Naive thymus-derived CD4-positive, alpha-beta T cell (primary cell): ENCODE data around the gene RARG. TPM values are rescaled to one million over a fixed set of nuclear protein-coding genes. Genes with fewer than 3 reads are reported as not detected.

Experiments
- ATAC-seq: fragments of 150-1000 bp; cut with Tn5 transposase; 2 replicates; pipeline ENCODE4 v1.10.0; 2021; ENCODE audit warnings: mild to moderate bottlenecking, moderate library complexity
- CTCF ChIA-PET: fragments of 350-600 bp; sonication (Branson Sonifier 250); formaldehyde crosslinking; loops from one replicate; lab custom pipeline; 2021; ENCODE audit warnings: antibody characterized with exemption; lab: Charles Lee
- POLR2A ChIA-PET: fragments of 350-600 bp; sonication (Branson Sonifier 250); formaldehyde crosslinking; loops from one replicate; lab custom pipeline; 2021; ENCODE audit warnings: antibody characterized with exemption, inconsistent platforms; lab: Charles Lee
- DNase-seq, 9 donors: peaks; one replicate each; pipeline versions ENCODE4 v3.0.0 to v3.0.0-alpha.2; 2020 to 2022; ENCODE audit warnings: mixed read lengths in 1 of 9
- H3K27ac ChIP-seq: one replicate; pipeline ENCODE4 v1.7.0; 2013; ENCODE audit warnings: mild to moderate bottlenecking, low read depth, low read length, moderate library complexity
- H3K27me3 ChIP-seq, 2 donors: one replicate each; pipeline ENCODE4 v1.7.0; 2013; ENCODE audit warnings: low read length in 2 of 2, mild to moderate bottlenecking in 2 of 2, moderate library complexity in 2 of 2; ENCODE audit not compliant: control insufficient read depth in 2 of 2, insufficient read depth in 2 of 2
- H3K36me3 ChIP-seq, 3 experiments: 1 replicate in 2 of 3; 2 replicates in 1 of 3; pipeline ENCODE4 v1.7.0; 2013; ENCODE audit warnings: low read length in 3 of 3, mild to moderate bottlenecking in 3 of 3, moderate library complexity in 1 of 3; ENCODE audit not compliant: insufficient read depth in 3 of 3, control insufficient read depth in 2 of 3
- H3K4me1 ChIP-seq, 2 donors: one replicate each; pipeline ENCODE4 v1.7.0; 2013; ENCODE audit warnings: low read length in 2 of 2, mild to moderate bottlenecking in 2 of 2, moderate library complexity in 1 of 2; ENCODE audit not compliant: control insufficient read depth in 2 of 2, insufficient read depth in 2 of 2
- H3K4me3 ChIP-seq: 2 replicates; pipeline ENCODE4 v1.7.0; 2013; ENCODE audit warnings: mild to moderate bottlenecking, low read length
- H3K9me3 ChIP-seq, 3 experiments: 1 replicate in 2 of 3; 2 replicates in 1 of 3; pipeline ENCODE4 v1.7.0; 2013; ENCODE audit warnings: low read length in 3 of 3; ENCODE audit not compliant: control insufficient read depth in 2 of 3
- H3K27ac Mint-ChIP-seq, 9 donors: one replicate each; pipeline ENCODE4 v1.8.0; 2020 to 2022; ENCODE audit warnings: mixed read lengths in 9 of 9, mild to moderate bottlenecking in 8 of 9, moderate library complexity in 5 of 9, inconsistent platforms in 2 of 9
- H3K27me3 Mint-ChIP-seq, 5 donors: one replicate each; pipeline ENCODE4 v1.8.0; 2021 to 2022; ENCODE audit warnings: mixed read lengths in 5 of 5, mild to moderate bottlenecking in 1 of 5
- H3K36me3 Mint-ChIP-seq, 5 donors: one replicate each; pipeline ENCODE4 v1.8.0; 2020 to 2022; ENCODE audit warnings: mixed read lengths in 5 of 5, mild to moderate bottlenecking in 3 of 5, inconsistent platforms in 1 of 5
- H3K4me1 Mint-ChIP-seq, 7 donors: one replicate each; pipeline ENCODE4 v1.8.0; 2020 to 2022; ENCODE audit warnings: mixed read lengths in 7 of 7, mild to moderate bottlenecking in 3 of 7, inconsistent platforms in 1 of 7
- H3K4me3 Mint-ChIP-seq, 10 donors: one replicate each; pipeline ENCODE4 v1.8.0; 2020 to 2022; ENCODE audit warnings: mild to moderate bottlenecking in 10 of 10, mixed read lengths in 10 of 10, moderate library complexity in 6 of 10, inconsistent platforms in 2 of 10
- H3K9me3 Mint-ChIP-seq, 11 donors: one replicate each; pipeline ENCODE4 v1.8.0; 2020 to 2022; ENCODE audit warnings: mixed read lengths in 11 of 11, mild to moderate bottlenecking in 4 of 11, inconsistent platforms in 1 of 11, moderate library complexity in 1 of 11
- intact Hi-C, 2 donors: fragments of 100-400 bp; cut with micrococcal nuclease; formaldehyde crosslinking; loops; one replicate each; pipeline ENCODE4 v1.15.1; 2023
- polyA plus RNA-seq, 2 donors: library from polyadenylated mRNA; unstranded; fragments of 300-500 nt; fragmentation: Illumina TruSeq; gene quantifications; one replicate each; pipeline ENCODE4 v1.2.3, GENCODE V29; 2021
- total RNA-seq, 6 experiments: library from RNA in 5 of 6; stranded (reverse) in 5 of 6; gene quantifications; 1 replicate in 5 of 6; 2 replicates in 1 of 6; pipeline ENCODE4 v1.2.3 and lab custom pipeline; 2021 to 2026

The RARG gene
- total and polyA plus RNA-seq, 7 experiments from 2014 or later = 6.4 to 73.1 (median 22.5) TPM

DNA sequence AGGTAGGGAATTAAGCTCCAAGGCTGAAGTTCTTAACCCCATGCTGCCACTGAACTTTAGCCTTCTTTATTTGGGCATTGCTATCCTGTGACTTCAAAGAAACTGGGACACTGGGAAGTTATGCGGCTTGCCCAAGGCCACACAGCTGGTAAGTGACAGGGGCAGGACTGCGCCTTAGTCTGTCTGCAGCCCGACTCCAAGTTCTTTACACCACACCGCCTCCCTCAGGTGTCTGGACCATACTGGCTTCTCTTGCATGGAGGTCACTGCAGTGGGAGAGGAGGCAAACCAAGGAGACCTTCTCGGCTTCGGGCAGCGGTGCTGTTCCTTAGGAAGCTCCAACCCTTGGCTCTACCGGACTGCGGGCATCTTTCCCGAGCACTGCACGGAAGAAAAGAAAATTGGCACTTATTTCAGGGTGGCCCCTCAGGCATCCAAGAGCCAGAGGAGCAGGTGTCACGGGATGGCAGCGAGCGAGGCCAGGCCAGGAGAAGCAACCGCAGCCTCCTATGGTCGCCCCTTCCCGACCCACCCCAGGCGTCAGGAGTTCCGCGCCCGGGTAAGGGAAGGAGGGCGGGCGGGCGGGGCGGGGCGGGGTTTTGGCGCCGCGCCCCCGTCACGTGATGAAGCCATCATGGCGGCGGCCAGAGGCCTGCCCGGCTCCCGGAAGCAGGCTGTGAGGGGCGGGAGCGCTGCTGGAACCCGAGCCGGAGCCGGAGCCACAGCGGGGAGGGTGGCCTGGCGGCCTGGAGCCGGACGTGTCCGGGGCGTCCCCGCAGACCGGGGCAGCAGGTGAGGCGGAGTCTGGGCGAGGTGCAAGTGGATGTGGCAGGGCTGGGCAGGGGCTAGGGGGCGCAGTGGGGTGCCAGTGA is 19.7 kb upstream of the RARG start:
- Histone ChIP-seq H3K27ac (peak overlapping the region; percentile 95), H3K4me3 (peak overlapping the region; percentile 95), H3K9me3 (no peaks in the 10 kb centered on the region), H3K27me3 (no peaks in the 10 kb centered on the region), H3K4me1 (peaks cover 26 to 38% of the 10 kb centered on the region in 2 donors), H3K36me3 (peaks cover 5 to 18% (median 6%) of the 10 kb centered on the region in 3 experiments)
- Mint-ChIP-seq H3K27me3 (no peaks in the 10 kb centered on the region), H3K4me1 (peaks cover 37 to 59% (median 48%) of the 10 kb centered on the region in 7 donors), H3K9me3 (no peaks in the 10 kb centered on the region), H3K27ac (peak overlapping the region; percentile 84 to 97 (median 94)), H3K4me3 (peak overlapping the region; percentile 89 to 98 (median 96)), H3K36me3 (peaks cover 0 to 7% (median 3%) of the 10 kb centered on the region in 5 donors)
- intact Hi-C loops = loop anchor here (1.0 to 5.0 kb wide), 12 partner anchors 17 to 244 kb away; partner anchors contain the start of genes CSAD (in 2 of the 2), ESPL1 (in 2 of the 2), RARG (in 2 of the 2) and ZNF740 (in 2 of the 2)
- ChIA-PET CTCF (interaction anchor here (0.6 to 10.0 kb wide), 14 partner anchors 10 to 94 kb away, joined by 3 to 121 read pairs (median 4); partner anchors contain the start of gene AAAS), POLR2A (interaction anchor here (0.7 to 3.6 kb wide), 18 partner anchors 8 to 92 kb away, joined by 3 to 28 read pairs (median 4); partner anchors contain the start of genes CSAD, ESPL1, ITGB7 and PFDN5)
- ATAC-seq (peak; percentile 90), DNase-seq (peak; percentile 58 to 81 (median 69))

- ATAC-seq = no peak
- Mint-ChIP-seq H3K36me3 (no peaks in the 10 kb centered on the region), H3K9me3 (peaks cover 0 to 4% (median 0%) of the 10 kb centered on the region in 11 donors)
Observed at GRCh38 chr12:53245286-53245685, 13.3 kb upstream of the RARG start.

DNA sequence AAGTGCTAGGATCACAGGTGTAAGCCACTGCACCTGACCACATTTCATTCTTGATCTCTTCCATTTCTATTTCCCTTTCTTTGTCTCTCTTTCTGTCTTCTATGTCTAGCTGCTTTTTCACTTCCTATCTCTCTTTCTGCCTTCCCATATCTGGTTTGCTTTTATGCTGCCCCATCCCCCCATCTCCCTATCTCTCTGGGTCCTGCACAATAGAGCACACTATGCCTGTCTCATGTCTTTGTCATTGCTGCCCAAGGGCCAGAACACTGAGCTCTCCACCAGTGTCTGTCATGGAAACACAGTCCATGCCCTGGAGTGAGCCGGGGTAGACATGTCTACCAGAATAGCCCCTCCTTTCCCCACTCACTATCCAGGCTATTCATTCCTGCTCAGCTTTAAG is 12.3 kb upstream of the RARG start:
- POLR2A ChIA-PET = interaction anchor here (0.7 to 1.9 kb wide), 2 partner anchors 63 to 135 kb away, joined by 3 to 4 read pairs; partner anchors contain the start of genes CSAD and ZNF740

More at GRCh38 chr12:53245286-53245685, 13.3 kb upstream of the RARG start:
- ChIA-PET POLR2A (interaction anchor here (1.0 kb wide), 1 partner anchor 29 kb away, joined by 5 read pairs; no protein-coding TSS in a partner anchor), CTCF (interaction anchor here (0.7 kb wide), 1 partner anchor 26 kb away, joined by 3 read pairs; no protein-coding TSS in a partner anchor)
- intact Hi-C loops = no loop called here
- Mint-ChIP-seq H3K27ac (no peak overlapping the region), H3K4me3 (no peak overlapping the region), H3K27me3 (peaks cover 0 to 36% (median 5%) of the 10 kb centered on the region in 5 donors), H3K4me1 (peaks cover 0 to 11% (median 3%) of the 10 kb centered on the region in 7 donors)
- H3K27me3 ChIP-seq = no peaks in the 10 kb centered on the region
- no peaks in the 10 kb centered on the region for H3K9me3 ChIP-seq
- H3K27ac ChIP-seq = no peak overlapping the region
- no peak for DNase-seq
- H3K4me3 ChIP-seq = no peak overlapping the region
- no peaks in the 10 kb centered on the region for H3K4me1 ChIP-seq
- H3K36me3 ChIP-seq = no peaks in the 10 kb centered on the region

DNA sequence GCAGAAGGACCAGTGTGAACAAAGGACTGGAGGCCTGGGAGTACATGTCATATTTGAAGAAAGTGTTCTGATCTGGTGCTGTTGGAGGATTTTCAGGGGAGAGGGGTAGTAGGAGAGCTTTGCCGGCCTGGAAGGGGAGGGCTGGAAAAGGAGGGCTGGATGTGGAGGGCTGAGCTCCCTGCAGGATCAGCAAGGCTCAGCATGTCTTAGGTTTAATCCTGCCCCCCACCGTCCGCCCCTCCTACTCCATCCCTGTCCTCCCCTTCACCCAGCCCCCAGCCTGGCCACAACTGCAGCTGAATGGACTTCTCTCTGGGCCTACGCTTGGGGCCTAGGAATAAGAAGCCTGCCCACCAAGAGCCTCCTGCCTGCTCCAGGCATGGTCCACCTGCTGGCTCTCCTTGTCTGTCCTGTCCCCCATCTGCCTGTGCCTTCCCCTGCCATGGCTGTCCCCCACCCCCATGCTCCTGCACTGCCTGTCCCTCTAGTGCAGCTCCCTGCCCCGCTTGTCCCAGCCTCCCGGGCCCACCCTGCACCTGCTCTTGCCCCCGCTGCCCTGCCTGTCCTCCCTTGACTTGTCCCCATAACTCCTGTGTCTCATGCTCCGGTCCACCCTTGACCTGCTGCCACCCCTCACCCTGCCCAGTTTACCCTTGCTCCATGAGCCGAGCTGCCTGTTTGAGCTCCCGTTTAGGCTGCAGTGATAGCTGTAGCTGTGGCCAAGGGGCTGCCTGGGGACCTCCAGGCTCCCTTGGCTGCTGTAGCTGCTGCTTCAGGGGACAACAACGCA is 9.8 kb upstream of the RARG start:
- Histone ChIP-seq H3K27ac (no peak overlapping the region), H3K27me3 (no peaks in the 10 kb centered on the region), H3K9me3 (no peaks in the 10 kb centered on the region), H3K4me3 (no peak overlapping the region), H3K36me3 (no peaks in the 10 kb centered on the region), H3K4me1 (peaks cover 2 to 7% of the 10 kb centered on the region in 2 donors)
- peaks cover 0 to 36% (median 5%) of the 10 kb centered on the region in 5 donors for H3K27me3 Mint-ChIP-seq
- H3K4me1 Mint-ChIP-seq = peaks cover 4 to 16% (median 10%) of the 10 kb centered on the region in 7 donors
- ATAC-seq (no peak), DNase-seq (no peak)
- ChIA-PET POLR2A (interaction anchor here (1.1 to 1.4 kb wide), 3 partner anchors 17 to 30 kb away, joined by 3 to 5 read pairs (median 4); no protein-coding TSS in a partner anchor), CTCF (interaction anchor here (0.7 to 1.9 kb wide), 3 partner anchors 10 to 27 kb away, joined by 4 to 8 read pairs (median 6); a partner anchor contains a TSS)
- H3K9me3 Mint-ChIP-seq = peaks cover 0 to 4% (median 0%) of the 10 kb centered on the region in 11 donors
- intact Hi-C loops = no loop called here
- peak overlapping the region in 1 of 9 donors; percentile 39 for H3K27ac Mint-ChIP-seq
- H3K36me3 Mint-ChIP-seq = no peaks in the 10 kb centered on the region
- no peak overlapping the region for H3K4me3 Mint-ChIP-seq

More for the DNA sequence above, 12.3 kb upstream of the RARG start:
- Mint-ChIP-seq H3K4me3 (no peak overlapping the region), H3K4me1 (peaks cover 0 to 11% (median 3%) of the 10 kb centered on the region in 7 donors), H3K36me3 (no peaks in the 10 kb centered on the region), H3K27ac (peak overlapping the region in 1 of 9 donors; percentile 22), H3K9me3 (peaks cover 0 to 4% (median 0%) of the 10 kb centered on the region in 11 donors), H3K27me3 (peaks cover 0 to 36% (median 5%) of the 10 kb centered on the region in 5 donors)
- H3K27ac ChIP-seq = no peak overlapping the region
- no peaks in the 10 kb centered on the region for H3K36me3 ChIP-seq
- H3K9me3 ChIP-seq = no peaks in the 10 kb centered on the region
- no peaks in the 10 kb centered on the region for H3K27me3 ChIP-seq
- intact Hi-C loops = no loop called here
- no peak for ATAC-seq
- CTCF ChIA-PET = interaction anchor here (1.1 kb wide), 1 partner anchor 9 kb away, joined by 3 read pairs; no protein-coding TSS in a partner anchor
- no peak overlapping the region for H3K4me3 ChIP-seq
- no peak for DNase-seq
- H3K4me1 ChIP-seq = no peaks in the 10 kb centered on the region

GRCh38 chr12:53239643-53240258 is 7.7 kb upstream of the RARG start:
- CTCF ChIA-PET = interaction anchor here (0.7 to 1.7 kb wide), 3 partner anchors 24 to 108 kb away, joined by 3 to 5 read pairs (median 3); no protein-coding TSS in a partner anchor
- no peak for ATAC-seq
- H3K27ac ChIP-seq = no peak overlapping the region
- no peak overlapping the region for H3K4me3 ChIP-seq
- Mint-ChIP-seq H3K27me3 (peaks cover 0 to 26% (median 5%) of the 10 kb centered on the region in 5 donors), H3K36me3 (no peaks in the 10 kb centered on the region), H3K4me3 (no peak overlapping the region), H3K9me3 (no peaks in the 10 kb centered on the region), H3K27ac (peak overlapping the region in 2 of 9 donors; percentile 32 to 57), H3K4me1 (peaks cover 20 to 36% (median 28%) of the 10 kb centered on the region in 7 donors)
- intact Hi-C loops = no loop called here
- POLR2A ChIA-PET = no interaction called here
- no peaks in the 10 kb centered on the region for H3K27me3 ChIP-seq
- no peaks in the 10 kb centered on the region for H3K9me3 ChIP-seq
- H3K4me1 ChIP-seq = peaks cover 15 to 23% of the 10 kb centered on the region in 2 donors
- DNase-seq = no peak
- H3K36me3 ChIP-seq = no peaks in the 10 kb centered on the region
